ENCODE results near the gene KANSL3. TPM values are rescaled to one million over a fixed set of nuclear protein-coding genes. Genes with fewer than 3 reads are reported as not detected.

The KANSL3 gene
- total and polyA plus RNA-seq, 2 donors (not counting 1 experiment from before 2014, with no cell fraction given): 15.9 to 36.5 TPM

GRCh38 chr2:96584017-96584416 lies 54.1 kb downstream of the KANSL3 start:
- DNase-seq (ENCODE audit: low read depth in 2 of 2): peak in 1 of 2 donors; percentile 55
- no peaks in the 10 kb centered on the region for H3K4me1 ChIP-seq (ENCODE audit: control insufficient read depth, extremely low read depth, insufficient read depth, low read length)
- no peak overlapping the region for H3K4me3 ChIP-seq (replicated peaks in 1 of 4; ENCODE audit: control extremely low read depth in 1 of 4, insufficient read depth in 1 of 4, low read depth in 3 of 4, low read length in 4 of 4)
- no peak overlapping the region for H2AFZ ChIP-seq (ENCODE audit: low read length)
- H3K9ac ChIP-seq (ENCODE audit: insufficient read depth, low read length): no peak overlapping the region
- H3K4me2 ChIP-seq (ENCODE audit: extremely low read depth, insufficient read depth, low read length): no peak overlapping the region
- H3K27me3 ChIP-seq (ENCODE audit: control insufficient read depth, insufficient read depth, low read length): no peaks in the 10 kb centered on the region
- TF ChIP-seq EZH2 (IDR thresholded peaks at IDR 0.05; ENCODE audit: low read length, missing control alignments) (no peak), CTCF (conservative IDR thresholded peaks at IDR 0.05 in 1 of 2, IDR thresholded peaks at IDR 0.05 in 1 of 2; ENCODE audit: low read depth in 1 of 2, low read length in 2 of 2) (no peak)
- H3K36me3 ChIP-seq (ENCODE audit: control insufficient read depth, insufficient read depth, low read length): peaks cover 1% of the 10 kb centered on the region
- H3K9me3 ChIP-seq (ENCODE audit: control insufficient read depth, insufficient read depth, low read depth, low read length): no peaks in the 10 kb centered on the region
- peaks cover 1% of the 10 kb centered on the region for H4K20me1 ChIP-seq (ENCODE audit: control insufficient read depth, extremely low read depth, insufficient read depth, low read length)
- H3K27ac ChIP-seq (ENCODE audit: insufficient read depth, low read length): no peak overlapping the region
- no peaks in the 10 kb centered on the region for H3K79me2 ChIP-seq (ENCODE audit: control insufficient read depth, insufficient read depth, low read length)

GRCh38 chr2:96580771-96581170 lies 57.3 kb downstream of the KANSL3 start:
- Histone ChIP-seq H4K20me1 (ENCODE audit: control insufficient read depth, extremely low read depth, insufficient read depth, low read length) (peaks cover 1% of the 10 kb centered on the region), H3K79me2 (ENCODE audit: control insufficient read depth, insufficient read depth, low read length) (no peaks in the 10 kb centered on the region), H3K4me1 (ENCODE audit: control insufficient read depth, extremely low read depth, insufficient read depth, low read length) (no peaks in the 10 kb centered on the region), H3K36me3 (ENCODE audit: control insufficient read depth, insufficient read depth, low read length) (no peaks in the 10 kb centered on the region), H3K9ac (ENCODE audit: insufficient read depth, low read length) (no peak overlapping the region), H3K4me3 (replicated peaks in 1 of 4; ENCODE audit: control extremely low read depth in 1 of 4, insufficient read depth in 1 of 4, low read depth in 3 of 4, low read length in 4 of 4) (no peak overlapping the region), H3K27me3 (ENCODE audit: control insufficient read depth, insufficient read depth, low read length) (no peaks in the 10 kb centered on the region), H3K9me3 (ENCODE audit: control insufficient read depth, insufficient read depth, low read depth, low read length) (no peaks in the 10 kb centered on the region), H2AFZ (ENCODE audit: low read length) (no peak overlapping the region), H3K27ac (ENCODE audit: insufficient read depth, low read length) (no peak overlapping the region), H3K4me2 (ENCODE audit: extremely low read depth, insufficient read depth, low read length) (no peak overlapping the region)
- TF ChIP-seq EZH2 (IDR thresholded peaks at IDR 0.05; ENCODE audit: low read length, missing control alignments) (no peak), CTCF (conservative IDR thresholded peaks at IDR 0.05 in 1 of 2, IDR thresholded peaks at IDR 0.05 in 1 of 2; ENCODE audit: low read depth in 1 of 2, low read length in 2 of 2) (no peak)
- peak in 1 of 2 donors; percentile 38 for DNase-seq (ENCODE audit: low read depth in 2 of 2)

- no peaks in the 10 kb centered on the region for H3K4me1 ChIP-seq (ENCODE audit: control insufficient read depth, extremely low read depth, insufficient read depth, low read length)
Measured at GRCh38 chr2:96579422-96579821, 58.7 kb downstream of the KANSL3 start.

More at GRCh38 chr2:96579422-96579821, 58.7 kb downstream of the KANSL3 start:
- H3K36me3 ChIP-seq (ENCODE audit: control insufficient read depth, insufficient read depth, low read length): no peaks in the 10 kb centered on the region
- H3K27me3 ChIP-seq (ENCODE audit: control insufficient read depth, insufficient read depth, low read length): no peaks in the 10 kb centered on the region
- H3K9me3 ChIP-seq (ENCODE audit: control insufficient read depth, insufficient read depth, low read depth, low read length): no peaks in the 10 kb centered on the region
- peaks cover 1% of the 10 kb centered on the region for H4K20me1 ChIP-seq (ENCODE audit: control insufficient read depth, extremely low read depth, insufficient read depth, low read length)
- H2AFZ ChIP-seq (ENCODE audit: low read length): no peak overlapping the region
- H3K4me2 ChIP-seq (ENCODE audit: extremely low read depth, insufficient read depth, low read length): no peak overlapping the region
- H3K9ac ChIP-seq (ENCODE audit: insufficient read depth, low read length): no peak overlapping the region
- TF ChIP-seq CTCF (conservative IDR thresholded peaks at IDR 0.05 in 1 of 2, IDR thresholded peaks at IDR 0.05 in 1 of 2; ENCODE audit: low read depth in 1 of 2, low read length in 2 of 2) (no peak), EZH2 (IDR thresholded peaks at IDR 0.05; ENCODE audit: low read length, missing control alignments) (no peak)
- H3K27ac ChIP-seq (ENCODE audit: insufficient read depth, low read length): no peak overlapping the region
- no peak for DNase-seq (ENCODE audit: low read depth in 2 of 2)
- H3K4me3 ChIP-seq (replicated peaks in 1 of 4; ENCODE audit: control extremely low read depth in 1 of 4, insufficient read depth in 1 of 4, low read depth in 3 of 4, low read length in 4 of 4): no peak overlapping the region
- H3K79me2 ChIP-seq (ENCODE audit: control insufficient read depth, insufficient read depth, low read length): no peaks in the 10 kb centered on the region

Data from fibroblast of lung (primary cell).